ENCODE measurements around the gene FCAMR.

DNA sequence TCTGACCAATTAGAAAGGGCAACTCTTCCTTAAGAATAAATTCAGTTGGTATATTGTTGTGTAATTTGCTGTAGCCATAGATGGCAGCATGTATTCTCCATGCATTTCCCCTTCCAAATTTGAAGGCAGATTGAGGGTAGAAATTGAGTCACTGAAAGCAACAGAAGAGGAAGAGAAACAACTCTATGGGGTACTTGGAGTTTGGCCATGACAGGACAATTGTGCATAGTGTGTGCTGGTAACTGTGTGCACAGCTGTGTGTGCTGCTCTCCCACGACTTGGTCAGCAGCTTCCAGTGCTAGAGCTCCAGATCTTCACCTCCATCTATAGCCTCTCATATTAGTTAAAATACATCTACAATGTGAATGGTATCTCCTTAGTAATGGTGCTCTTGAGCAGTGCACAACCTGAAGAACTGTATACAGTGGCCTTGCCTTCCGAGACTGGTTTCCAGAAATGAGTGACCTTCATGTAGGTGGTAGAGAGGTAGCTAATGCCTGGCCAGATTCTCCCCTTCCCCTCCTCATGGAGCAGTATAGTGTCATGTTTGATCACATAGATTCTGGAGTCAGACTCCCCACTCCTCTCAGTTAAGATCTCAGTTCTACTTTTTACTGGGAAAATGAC is 882 bp upstream of the FCAMR start:
- TF ChIP-seq POLR2A (IDR thresholded peaks at IDR 0.05), result no peak
- TF ChIP-seq, protein P1, sequence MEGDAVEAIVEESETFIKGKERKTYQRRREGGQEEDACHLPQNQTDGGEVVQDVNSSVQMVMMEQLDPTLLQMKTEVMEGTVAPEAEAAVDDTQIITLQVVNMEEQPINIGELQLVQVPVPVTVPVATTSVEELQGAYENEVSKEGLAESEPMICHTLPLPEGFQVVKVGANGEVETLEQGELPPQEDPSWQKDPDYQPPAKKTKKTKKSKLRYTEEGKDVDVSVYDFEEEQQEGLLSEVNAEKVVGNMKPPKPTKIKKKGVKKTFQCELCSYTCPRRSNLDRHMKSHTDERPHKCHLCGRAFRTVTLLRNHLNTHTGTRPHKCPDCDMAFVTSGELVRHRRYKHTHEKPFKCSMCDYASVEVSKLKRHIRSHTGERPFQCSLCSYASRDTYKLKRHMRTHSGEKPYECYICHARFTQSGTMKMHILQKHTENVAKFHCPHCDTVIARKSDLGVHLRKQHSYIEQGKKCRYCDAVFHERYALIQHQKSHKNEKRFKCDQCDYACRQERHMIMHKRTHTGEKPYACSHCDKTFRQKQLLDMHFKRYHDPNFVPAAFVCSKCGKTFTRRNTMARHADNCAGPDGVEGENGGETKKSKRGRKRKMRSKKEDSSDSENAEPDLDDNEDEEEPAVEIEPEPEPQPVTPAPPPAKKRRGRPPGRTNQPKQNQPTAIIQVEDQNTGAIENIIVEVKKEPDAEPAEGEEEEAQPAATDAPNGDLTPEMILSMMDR (IDR thresholded peaks at IDR 0.05 in 4 of 5, conservative IDR thresholded peaks at IDR 0.05 in 1 of 5), result no peak

Measured in gastrocnemius medialis (tissue), 4 donors.